Peyer's patch (tissue), 4 donors: Measurements from ENCODE around the gene STING1.

Source experiments
- POLR2A ChIP-seq, 2 donors: fragments of 450-650 bp; IDR thresholded peaks; one replicate each; pipeline ENCODE4 v1.5.1; 2017; ENCODE audit warnings: antibody characterized with exemption in 2 of 2, mild to moderate bottlenecking in 2 of 2, moderate library complexity in 2 of 2
- TF ChIP-seq, protein P1 (sequence below), 6 experiments: fragments of 450-650 bp in 4 of 6; fragments of 200-600 bp in 2 of 6; sonication (generic) in 1 of 6; IDR thresholded peaks; one replicate each; pipeline ENCODE4 v1.5.1; 2017 to 2019; ENCODE audit warnings: antibody characterized with exemption in 6 of 6, mild to moderate bottlenecking in 3 of 6, moderate library complexity in 1 of 6

DNA sequence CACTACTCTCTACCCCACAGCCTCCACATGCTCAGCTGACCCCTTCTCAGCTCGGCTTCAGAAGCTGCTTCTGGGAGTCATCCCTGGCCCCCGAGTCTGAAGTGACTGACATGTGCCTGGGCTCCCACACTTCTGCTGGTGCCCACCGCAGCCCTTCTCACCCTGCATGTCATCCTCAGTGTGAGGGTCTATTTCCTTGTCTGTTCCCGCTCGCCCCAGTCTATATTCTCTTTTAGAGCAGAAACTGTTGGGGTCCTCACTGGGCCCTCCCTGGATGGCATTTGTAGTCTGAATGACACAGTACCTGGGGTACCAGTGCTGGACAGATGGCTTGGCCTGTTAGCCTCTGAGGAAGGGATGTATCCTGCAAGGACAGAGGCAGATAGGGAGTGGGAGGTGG lies 25.3 kb downstream of the STING1 start:
- TF ChIP-seq POLR2A (IDR thresholded peaks at IDR 0.05): no peak
- TF ChIP-seq, protein P1, sequence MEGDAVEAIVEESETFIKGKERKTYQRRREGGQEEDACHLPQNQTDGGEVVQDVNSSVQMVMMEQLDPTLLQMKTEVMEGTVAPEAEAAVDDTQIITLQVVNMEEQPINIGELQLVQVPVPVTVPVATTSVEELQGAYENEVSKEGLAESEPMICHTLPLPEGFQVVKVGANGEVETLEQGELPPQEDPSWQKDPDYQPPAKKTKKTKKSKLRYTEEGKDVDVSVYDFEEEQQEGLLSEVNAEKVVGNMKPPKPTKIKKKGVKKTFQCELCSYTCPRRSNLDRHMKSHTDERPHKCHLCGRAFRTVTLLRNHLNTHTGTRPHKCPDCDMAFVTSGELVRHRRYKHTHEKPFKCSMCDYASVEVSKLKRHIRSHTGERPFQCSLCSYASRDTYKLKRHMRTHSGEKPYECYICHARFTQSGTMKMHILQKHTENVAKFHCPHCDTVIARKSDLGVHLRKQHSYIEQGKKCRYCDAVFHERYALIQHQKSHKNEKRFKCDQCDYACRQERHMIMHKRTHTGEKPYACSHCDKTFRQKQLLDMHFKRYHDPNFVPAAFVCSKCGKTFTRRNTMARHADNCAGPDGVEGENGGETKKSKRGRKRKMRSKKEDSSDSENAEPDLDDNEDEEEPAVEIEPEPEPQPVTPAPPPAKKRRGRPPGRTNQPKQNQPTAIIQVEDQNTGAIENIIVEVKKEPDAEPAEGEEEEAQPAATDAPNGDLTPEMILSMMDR (IDR thresholded peaks at IDR 0.05): no peak
